NCI-H510A (cell line): Measurements from ENCODE around the gene SLC25A27.

ENCODE experiments used
- DNase-seq: peaks from one replicate; lab custom pipeline; 2025; lab: John Stamatoyannopoulos, UW

Gene SLC25A27

GRCh38 chr6:46719099-46719498, 66.3 kb downstream of the SLC25A27 start:
- DNase-seq = no peak

DNA sequence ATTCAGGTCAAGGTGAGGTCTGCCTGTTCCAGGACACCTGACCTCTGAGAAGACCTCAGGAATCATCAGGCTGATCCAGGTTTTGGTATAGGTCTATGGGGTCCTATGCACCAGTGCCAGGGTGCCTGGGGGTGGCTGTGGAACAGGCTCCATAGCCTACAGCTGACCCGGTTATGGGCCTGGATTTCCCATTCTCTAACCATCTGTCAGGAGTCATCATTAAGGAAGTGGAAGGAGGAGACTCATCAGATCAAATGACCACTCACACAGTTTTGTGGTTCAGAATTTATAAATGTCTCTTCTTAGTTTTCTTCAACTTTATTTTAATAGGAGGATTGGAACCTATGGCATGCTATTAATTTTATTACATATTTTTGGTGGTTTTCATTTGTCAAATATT, 67.6 kb downstream of the SLC25A27 start:
- DNase-seq = no peak
